Non-pigmented ciliary epithelial cell (primary cell): ENCODE measurements around the gene TFCP2.
A peak's percentile ranks its signal among the peaks of the same experiment; 100 is the strongest.
"Not testable (repeated sequence)": the region's sequence is repeated elsewhere in the genome, so short reads cannot be mapped to it uniquely, and the experiment has no call there.

ENCODE experiments used
- DNase-seq: peaks from one replicate; pipeline ENCODE4 v3.0.0-alpha.2; 2010; ENCODE audit warnings: low read depth

The TFCP2 gene

GRCh38 chr12:51082561-51083125 lies 90.3 kb downstream of the TFCP2 start:
- no peak for DNase-seq

DNA sequence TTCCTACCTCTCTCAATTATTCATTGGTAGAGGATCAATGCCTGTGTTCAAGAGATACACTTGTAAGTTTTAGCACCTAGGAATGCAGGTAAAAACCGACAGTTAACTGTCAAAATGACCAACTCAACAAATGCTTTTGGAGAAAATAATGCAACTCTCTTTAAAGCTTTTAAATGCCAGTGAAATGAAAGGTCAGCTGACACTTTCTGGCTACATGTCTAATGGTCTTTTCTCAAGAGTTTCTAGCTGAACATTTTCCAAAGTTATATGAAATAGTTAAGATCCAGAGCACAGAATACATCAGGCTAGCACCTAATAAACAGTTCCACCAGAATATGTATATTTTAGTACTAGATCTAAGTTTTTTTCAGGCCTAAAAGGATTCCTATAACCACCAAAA lies 91.5 kb downstream of the TFCP2 start:
- DNase-seq, result no peak

DNA sequence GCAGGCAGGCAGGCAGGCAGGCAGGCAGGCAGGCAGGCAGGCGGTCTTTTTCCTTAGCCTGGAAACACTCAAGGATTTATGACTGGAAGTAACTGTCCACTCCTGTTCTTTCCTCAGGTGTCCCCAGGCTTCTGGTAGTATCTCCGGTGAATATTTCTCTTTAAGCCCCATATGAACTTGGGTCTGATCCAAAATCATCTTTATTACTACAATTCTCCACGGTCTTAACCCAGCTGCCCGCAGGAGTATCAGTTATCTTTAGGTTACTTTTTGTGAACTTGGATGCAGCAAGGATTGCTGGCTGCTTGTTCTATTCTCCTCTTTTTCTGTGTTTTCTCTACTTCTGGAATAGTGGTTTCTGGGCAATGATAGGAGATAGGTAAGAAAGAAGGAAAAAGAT lies 92.8 kb downstream of the TFCP2 start:
- DNase-seq, result no peak

GRCh38 chr12:51078866-51079265 lies 94.1 kb downstream of the TFCP2 start:
- not testable (repeated sequence) for DNase-seq

GRCh38 chr12:51078346-51078745 lies 94.6 kb downstream of the TFCP2 start:
- DNase-seq, result not testable (repeated sequence)

DNA sequence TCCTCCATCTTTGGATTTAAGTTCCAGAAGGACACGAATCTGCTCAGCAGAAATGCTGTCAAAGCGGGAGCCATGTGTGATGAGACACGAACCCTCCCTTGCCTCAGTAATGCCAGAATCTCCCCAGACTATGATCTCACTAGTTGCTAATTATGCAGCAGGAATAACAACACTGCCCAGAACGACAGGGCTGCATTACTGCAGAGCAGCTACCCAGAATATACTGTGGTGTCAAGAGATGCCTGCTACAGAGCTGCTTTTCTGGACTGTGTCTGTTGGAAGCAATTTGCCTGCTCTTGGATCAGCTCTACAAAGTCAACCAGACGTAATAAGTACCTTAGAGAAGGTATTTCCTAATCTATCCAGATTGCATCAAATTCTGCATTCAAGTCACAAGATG lies 95.0 kb downstream of the TFCP2 start:
- DNase-seq, result no peak

GRCh38 chr12:51076236-51076930 lies 96.6 kb downstream of the TFCP2 start:
- DNase-seq, result no peak

DNA sequence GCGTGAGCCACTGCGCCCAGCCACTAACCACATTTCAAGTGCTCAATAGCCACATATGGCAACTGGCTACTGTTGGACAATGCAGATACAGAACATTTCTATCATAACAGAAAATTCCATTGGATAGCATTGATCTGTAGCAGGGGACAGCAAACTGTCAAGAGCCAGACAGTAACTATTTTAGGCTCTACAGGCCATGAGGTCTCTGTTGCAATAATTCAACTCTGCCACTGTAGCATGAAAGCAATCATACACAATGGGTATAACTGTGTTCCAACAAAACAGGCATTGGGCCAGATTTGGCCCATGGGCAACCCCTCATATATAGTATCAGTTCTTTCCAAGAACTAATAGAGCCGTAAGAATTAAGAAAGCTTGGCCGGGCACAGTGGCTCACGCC lies 97.5 kb downstream of the TFCP2 start:
- no peak for DNase-seq

DNA sequence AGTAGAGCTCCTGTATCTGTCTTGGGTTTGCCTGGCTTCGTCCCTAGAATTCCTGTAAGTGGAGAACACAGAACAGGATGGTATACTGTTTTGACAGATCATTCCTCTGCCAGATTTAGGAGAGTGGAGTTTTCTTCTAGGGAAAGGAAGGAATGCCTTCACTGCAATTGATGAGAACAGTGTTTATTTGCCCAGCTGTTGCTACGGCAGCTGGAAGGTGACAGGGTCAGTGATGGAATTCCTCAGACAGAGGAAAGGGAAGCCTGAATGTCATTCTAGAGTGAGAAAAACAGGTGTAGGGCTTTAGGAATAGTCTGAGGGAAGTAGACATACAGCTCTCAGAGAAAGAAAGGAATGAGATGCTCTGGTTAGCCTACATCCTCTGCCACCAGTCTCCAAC lies 101.3 kb downstream of the TFCP2 start:
- no peak for DNase-seq

DNA sequence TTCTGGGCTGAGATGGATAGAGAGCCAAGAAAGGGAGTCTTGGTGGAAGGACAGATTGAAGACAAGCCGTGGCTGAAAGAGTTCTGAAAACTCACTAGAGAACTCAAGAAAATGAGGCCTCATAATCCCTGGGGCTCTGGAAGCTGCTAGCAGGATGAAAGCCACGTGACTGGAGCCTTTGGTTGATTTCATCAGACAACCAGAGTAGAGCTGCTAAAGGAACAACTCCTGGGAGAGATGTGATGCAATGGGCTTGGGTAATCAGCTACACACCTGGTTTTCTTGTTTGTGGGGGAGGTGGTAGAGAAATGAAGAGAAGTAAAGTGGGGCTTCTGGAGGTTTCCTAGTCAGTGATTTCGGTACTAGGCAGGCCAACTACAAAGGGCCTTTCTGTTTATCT lies 102.9 kb downstream of the TFCP2 start:
- DNase-seq, result no peak

- no peak for DNase-seq
These were observed 105.2 kb downstream of the TFCP2 start for GRCh38 chr12:51067771-51068170.

DNA sequence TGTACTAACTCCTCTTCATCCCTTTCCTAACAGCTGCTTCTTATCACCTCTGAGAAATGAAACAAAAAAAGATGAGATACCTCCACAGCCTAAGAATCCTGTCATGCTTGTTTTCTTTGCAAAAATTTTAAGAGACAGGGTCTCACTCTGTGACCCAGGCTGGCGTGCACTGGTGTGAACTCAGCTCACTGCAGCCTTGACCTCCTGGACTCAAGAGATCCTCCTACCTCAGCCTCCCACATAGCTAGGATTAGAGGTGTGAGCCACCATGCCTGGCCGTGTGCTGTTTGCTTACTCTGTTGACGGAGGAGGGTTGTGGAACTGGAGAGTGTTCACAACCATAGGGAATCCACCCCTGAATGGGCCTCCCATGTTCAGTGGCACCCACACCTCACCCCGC lies 105.7 kb downstream of the TFCP2 start:
- no peak for DNase-seq

DNA sequence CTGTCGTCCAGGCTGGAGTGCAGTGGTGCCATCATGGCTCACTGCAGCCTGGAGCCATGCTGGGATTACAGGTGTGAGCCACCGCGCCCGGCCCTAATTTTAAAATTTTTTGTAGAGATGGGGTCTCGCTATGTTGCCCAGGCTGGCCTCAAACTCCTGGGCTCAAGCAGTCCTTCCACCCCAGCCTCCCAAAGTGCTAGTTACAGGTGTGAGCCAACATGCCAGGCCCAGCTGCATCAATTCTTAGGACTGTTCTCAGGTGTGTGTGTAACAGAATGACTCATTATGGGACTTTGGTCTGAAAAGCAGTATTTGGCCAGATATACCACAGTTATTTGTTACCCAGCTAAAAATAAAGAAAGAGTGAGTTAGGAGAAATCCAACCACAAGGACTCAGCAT lies 107.4 kb downstream of the TFCP2 start:
- no peak for DNase-seq

DNA sequence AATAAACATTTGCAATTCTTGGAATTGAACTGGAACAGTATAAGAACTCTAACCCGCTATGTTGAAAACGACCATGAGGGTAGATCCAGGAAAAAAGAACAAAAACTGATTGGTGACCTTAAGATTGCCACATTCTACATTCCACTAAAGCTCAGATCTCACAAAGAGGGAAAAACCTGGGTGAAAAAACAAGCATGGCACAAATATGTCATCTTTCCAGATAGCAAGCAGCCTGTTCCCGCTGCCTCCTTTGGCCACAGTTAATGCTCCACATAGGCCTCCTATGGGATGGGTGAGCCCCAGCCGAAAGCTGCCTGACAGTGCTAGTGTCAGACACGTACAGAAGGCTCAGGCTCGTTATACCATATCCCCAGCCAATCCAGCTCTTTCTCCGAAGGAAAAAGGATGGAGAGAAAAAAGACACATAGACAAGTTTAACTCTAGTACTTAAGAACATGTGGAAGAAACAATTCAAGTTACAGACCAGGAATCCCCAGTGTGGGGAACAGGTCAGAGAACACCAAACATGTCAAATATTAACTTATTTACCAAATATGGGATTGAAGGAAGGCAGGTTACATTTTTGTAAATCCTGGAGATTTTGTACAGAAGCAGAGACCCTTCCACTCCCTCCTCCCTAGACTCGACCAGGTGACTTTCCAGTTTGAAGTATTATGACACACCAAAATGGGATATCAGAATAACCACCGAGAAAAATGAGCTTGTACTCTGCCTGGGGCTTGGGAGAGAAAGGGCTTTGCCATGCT lies 110.1 kb downstream of the TFCP2 start:
- DNase-seq, result no peak

GRCh38 chr12:51059086-51059485 lies 113.8 kb downstream of the TFCP2 start:
- DNase-seq, result no peak

DNA sequence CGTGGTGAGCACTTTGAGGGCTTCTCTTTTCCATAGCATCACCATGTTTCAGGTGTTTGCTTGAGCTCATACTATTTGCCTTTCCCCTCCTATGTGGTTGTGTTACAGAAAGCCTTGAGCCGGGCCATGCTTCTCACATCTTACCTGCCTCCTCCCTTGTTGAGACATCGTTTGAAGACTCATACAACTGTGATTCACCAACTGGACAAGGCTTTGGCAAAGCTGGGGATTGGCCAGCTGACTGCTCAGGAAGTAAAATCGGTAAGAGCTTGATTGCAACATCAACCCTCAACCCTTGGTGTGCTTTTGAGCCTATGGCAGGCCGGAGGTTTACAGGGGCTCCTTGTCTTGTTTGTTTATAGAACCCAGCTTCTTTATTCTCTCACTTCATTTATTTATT lies 116.7 kb downstream of the TFCP2 start:
- DNase-seq, result no peak

- DNase-seq, result no peak
These were observed 117.9 kb downstream of the TFCP2 start for GRCh38 chr12:51055060-51055459.

DNA sequence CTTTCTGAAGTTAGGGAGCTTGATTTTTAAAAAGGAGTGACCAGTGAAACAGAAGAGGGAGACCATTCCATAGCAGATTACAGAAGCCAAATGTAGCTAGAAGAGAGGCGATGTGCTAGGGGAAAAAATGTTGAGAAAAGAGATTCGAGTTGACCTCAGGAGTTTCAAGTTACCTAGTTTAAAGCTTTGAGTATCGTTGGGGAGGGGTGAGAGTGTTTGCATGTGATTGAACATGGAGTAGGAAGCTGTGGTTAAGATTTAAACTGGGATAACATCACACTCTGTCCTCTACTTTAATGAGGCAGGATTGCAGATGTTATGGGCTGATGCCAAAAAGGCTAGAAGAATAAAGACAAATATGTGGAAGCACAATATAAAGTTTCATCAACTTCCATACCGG lies 121.1 kb downstream of the TFCP2 start:
- DNase-seq, result no peak

GRCh38 chr12:51049525-51049924 lies 123.4 kb downstream of the TFCP2 start:
- no peak for DNase-seq

GRCh38 chr12:51048661-51049251 lies 124.2 kb downstream of the TFCP2 start:
- DNase-seq, result no peak

DNA sequence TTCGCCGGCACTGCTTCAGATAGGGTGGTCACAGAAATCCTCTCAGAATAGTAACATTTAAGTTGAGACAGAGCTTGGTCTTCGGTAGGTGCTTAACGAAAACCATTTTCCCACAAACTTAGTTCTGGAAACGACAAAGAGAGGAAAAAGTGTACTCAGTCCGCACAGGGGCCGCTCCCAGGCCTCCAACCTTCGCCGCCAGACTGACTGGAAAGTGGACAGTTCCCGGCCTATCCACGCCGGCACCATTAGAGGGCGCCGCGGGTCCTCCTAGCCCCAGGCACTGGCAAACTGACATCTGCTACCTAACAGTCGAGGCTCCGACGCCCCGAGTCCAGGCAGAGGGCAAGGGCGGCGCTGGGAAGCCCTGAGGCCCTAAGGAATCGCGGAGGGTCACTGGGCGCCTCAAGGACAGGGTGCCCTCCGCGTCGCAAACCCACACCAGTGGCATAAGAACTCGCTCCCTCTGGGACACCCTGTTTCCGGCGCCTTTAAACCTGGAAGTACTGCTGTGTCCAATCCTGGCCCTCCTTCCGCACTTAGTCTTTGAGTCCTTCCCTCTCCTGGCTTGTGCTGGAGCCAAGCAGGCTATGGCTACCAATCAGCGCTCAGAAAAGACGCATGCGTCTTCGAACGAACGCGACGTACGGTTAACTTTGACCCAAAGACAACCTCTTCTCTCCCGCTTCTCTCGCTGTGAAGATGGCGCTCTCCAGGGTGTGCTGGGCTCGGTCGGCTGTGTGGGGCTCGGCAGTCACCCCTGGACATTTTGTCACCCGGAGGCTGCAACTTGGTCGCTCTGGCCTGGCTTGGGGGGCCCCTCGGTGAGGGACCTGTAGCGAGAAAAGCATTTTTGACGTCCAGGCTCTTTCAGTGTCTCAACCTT lies 125.0 kb downstream of the TFCP2 start, which contains the start of gene LETMD1:
Gene LETMD1, plus strand, starts transcription at position 673 of the 886 bp plus-strand sequence. Its CDS starts 30 bp downstream, at position 703.
- DNase-seq, result peak; percentile 97
